Epithelial cell of esophagus (primary cell): ENCODE data around the gene ERO1B.
A peak's percentile ranks its signal among the peaks of the same experiment; 100 is the strongest.

Source experiments
- DNase-seq: peaks from one replicate; pipeline ENCODE4 v3.0.0; 2010; ENCODE audit warnings: low read depth
- H3K4me3 ChIP-seq: 2 replicates; pipeline ENCODE4 v1.5.1; 2011; ENCODE audit warnings: mild to moderate bottlenecking, low read length, control low read depth
- CTCF ChIP-seq: IDR thresholded peaks from 2 replicates; pipeline ENCODE4 v1.5.1; 2011; ENCODE audit warnings: low read depth, mild to moderate bottlenecking, low read length, control low read depth, inconsistent platforms; ENCODE audit not compliant: insufficient read depth; ENCODE audit errors: missing control alignments

Gene ERO1B

GRCh38 chr1:236311040-236311439 is 29.3 kb upstream of the ERO1B start:
- DNase-seq, result no peak
- no peak for TF ChIP-seq CTCF
- H3K4me3 ChIP-seq, result no peak overlapping the region

GRCh38 chr1:236308827-236309226 is 27.1 kb upstream of the ERO1B start:
- no peak overlapping the region for H3K4me3 ChIP-seq
- no peak for DNase-seq
- TF ChIP-seq CTCF, result no peak

- no peak for TF ChIP-seq CTCF
- DNase-seq, result no peak
Observed at GRCh38 chr1:236307435-236307834, 25.7 kb upstream of the ERO1B start.

GRCh38 chr1:236304682-236305081 is 22.9 kb upstream of the ERO1B start:
- TF ChIP-seq CTCF, result no peak
- no peak for DNase-seq
- H3K4me3 ChIP-seq, result no peak overlapping the region

More at GRCh38 chr1:236307435-236307834, 25.7 kb upstream of the ERO1B start:
- H3K4me3 ChIP-seq, result no peak overlapping the region

- TF ChIP-seq CTCF, result no peak
- peak; percentile 56 for DNase-seq
- H3K4me3 ChIP-seq, result no peak overlapping the region
Observed at GRCh38 chr1:236303675-236304074, 21.9 kb upstream of the ERO1B start.

- DNase-seq, result no peak
- TF ChIP-seq CTCF, result no peak
- no peak overlapping the region for H3K4me3 ChIP-seq
Observed at GRCh38 chr1:236302941-236303340, 21.2 kb upstream of the ERO1B start.

- no peak overlapping the region for H3K4me3 ChIP-seq
- no peak for TF ChIP-seq CTCF
- DNase-seq, result no peak
Observed at GRCh38 chr1:236301958-236302335, 20.2 kb upstream of the ERO1B start.
